ENCODE results near the gene TIGD1.
A peak's percentile ranks its signal among the peaks of the same experiment; 100 is the strongest.

TIGD1 gene

DNA sequence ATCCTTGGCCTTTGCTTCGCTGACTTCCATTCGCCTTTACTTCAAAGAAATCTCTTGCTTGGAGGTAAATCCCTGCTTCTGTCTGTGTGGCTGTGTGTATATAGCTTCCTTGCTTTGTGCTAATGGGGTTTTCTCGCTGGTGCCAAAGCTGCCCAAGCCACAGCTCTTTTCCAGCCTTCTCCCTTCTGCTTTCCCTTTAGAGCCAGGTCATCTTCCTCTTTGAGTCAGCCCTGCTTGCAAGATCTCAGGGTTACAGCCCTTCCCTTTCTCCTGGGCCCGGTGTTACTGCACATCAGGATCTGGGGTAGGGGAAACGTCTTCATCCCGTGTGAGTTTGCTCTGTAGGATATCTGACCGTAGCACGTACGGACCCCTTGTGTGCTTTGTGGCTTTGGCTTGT, 19.2 kb upstream of the TIGD1 start:
- DNase-seq: no peak

DNA sequence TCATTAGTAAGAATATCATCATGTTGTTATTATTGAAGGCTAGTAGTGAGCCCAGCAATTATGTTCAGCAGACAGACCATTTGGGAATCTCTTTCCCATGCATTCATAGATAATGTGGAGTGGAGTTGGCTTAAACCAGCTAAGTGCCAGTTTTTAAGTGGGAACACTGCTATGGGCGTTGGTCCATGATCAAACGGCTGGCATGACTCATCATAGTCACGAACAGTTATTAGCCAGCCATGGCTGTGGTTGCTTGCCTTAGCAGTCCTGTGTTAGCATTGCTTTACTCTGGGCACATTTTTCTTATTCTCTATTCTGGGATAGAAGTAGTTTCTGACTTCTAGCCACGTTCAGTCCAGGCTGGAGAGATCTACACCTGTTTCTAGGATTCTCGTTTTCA, 17.8 kb upstream of the TIGD1 start:
- DNase-seq: no peak

GRCh38 chr2:232567721-232568120, 17.4 kb upstream of the TIGD1 start:
- no peak for DNase-seq

DNA sequence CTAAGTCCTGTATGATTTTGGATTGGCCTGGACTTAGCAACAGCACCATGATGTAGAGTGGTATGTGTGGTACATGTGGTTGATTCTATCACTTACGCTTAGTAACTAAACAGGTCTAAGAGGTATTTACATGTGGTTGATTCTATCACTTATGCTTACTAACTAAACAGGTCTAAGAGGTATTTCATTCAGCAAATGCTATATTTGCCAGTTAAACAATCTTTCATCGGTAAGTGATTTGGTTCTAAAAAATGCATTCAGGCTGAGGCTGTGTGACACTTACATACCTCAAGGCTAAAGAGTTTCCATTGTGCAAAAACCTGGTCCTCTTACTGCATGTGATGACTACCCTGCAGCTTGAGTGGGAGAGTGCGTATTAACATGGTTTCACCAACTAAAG, 13.2 kb upstream of the TIGD1 start:
- no peak for DNase-seq

GRCh38 chr2:232562515-232563151, 12.3 kb upstream of the TIGD1 start:
- DNase-seq: no peak

DNA sequence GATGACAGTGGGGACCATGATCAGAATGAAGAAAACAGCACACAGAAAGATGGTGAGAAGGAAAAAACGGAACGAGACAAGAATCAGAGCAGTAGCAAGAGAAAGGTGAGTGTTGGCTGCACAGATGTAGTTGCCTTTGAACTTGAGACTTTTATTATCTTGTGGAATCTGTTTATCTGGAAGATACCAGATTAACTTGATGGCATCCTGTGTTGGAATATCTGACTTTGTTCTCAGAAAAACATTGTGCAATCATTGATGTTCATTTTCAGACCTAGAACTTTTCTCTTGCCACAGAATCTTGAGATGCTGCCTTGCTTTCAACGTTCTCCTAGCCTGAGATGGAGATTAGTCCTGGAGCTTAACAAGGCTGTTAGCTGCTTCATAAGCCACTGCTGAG, 6.1 kb upstream of the TIGD1 start:
- no peak for DNase-seq

GRCh38 chr2:232551776-232552175, 1.4 kb upstream of the TIGD1 start:
- DNase-seq: no peak

DNA sequence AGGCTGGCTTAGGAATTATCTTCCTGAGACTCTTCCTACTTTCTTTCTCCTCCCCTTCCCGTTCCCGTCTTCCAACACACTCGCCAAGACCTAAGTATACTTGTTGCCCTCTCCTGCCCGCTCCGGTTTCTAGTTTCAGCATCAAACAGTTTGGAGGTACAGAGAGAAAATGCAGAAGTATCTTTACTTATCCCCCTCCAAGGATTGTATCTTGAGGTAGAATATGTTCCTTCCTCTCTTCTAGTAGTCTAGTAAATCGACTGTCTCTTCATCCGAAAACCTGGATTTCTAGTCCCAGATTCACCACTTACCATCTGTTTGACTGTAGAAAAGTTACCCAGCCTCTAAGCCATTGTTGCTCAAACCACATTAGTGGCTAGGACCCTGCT, 887 bp upstream of the TIGD1 start:
- peak; percentile 29 to 37 for DNase-seq

GRCh38 chr2:232549655-232550353, 553 bp downstream of the TIGD1 start:
- no peak for DNase-seq

DNA sequence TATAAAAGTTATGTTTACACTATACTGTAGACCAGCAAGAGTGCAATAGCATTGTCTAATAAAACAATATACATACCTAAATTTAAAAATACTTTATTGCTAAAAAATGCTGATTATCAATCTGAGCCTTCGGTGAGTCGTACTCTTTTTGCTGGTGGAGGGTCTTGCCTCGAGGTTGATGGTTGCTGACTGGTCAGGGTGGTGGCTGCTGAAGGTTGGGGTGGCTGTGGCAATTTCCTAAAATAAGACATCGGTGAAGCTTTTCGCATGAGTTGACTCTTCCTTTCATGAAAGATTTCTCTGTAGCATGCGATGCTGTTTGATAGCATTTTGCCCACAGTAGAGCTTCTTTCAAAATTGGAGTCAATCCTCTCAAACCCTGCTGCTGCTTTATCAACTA, 2.4 kb downstream of the TIGD1 start:
- no peak for DNase-seq

DNA sequence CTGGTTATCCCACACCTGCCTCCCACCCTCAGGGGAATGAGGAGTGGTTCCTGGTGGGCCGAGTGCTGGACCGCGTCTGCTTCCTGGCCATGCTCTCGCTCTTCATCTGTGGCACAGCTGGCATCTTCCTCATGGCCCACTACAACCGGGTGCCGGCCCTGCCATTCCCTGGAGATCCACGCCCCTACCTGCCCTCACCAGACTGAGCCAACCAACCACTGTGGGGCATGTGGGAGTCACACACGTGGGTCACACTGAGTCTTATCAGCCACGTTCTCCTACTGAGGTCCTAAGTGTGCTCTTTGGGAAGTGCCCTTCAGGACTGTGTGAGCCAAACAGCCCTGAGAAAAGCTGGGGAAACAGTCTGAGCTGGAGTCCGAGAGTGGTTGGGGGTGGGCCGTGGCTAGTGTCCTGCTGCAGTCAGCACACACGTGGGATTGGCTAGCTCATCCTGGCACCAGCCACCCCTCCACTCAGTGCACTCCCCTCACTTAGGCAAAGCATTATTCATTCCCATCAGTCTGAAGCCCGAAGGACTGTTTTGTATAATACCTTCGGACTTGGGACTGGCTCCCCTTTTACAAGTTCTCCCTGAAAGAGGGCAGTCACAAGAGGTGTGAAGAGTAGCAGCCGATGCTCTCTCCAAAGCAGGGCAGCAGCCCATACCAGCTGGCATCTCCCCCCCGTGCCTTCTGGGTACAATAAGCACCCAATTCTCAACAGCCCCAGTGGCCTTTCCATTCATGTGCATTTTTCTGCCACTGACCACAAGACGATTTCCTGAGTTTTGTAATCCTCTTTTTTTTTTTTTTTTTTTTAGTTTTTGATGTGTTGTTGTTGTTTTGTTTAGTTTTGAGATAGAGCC, 4.6 kb downstream of the TIGD1 start:
- DNase-seq: peak; percentile 6 to 28

GRCh38 chr2:232544674-232545073, 5.7 kb downstream of the TIGD1 start:
- DNase-seq: no peak

DNA sequence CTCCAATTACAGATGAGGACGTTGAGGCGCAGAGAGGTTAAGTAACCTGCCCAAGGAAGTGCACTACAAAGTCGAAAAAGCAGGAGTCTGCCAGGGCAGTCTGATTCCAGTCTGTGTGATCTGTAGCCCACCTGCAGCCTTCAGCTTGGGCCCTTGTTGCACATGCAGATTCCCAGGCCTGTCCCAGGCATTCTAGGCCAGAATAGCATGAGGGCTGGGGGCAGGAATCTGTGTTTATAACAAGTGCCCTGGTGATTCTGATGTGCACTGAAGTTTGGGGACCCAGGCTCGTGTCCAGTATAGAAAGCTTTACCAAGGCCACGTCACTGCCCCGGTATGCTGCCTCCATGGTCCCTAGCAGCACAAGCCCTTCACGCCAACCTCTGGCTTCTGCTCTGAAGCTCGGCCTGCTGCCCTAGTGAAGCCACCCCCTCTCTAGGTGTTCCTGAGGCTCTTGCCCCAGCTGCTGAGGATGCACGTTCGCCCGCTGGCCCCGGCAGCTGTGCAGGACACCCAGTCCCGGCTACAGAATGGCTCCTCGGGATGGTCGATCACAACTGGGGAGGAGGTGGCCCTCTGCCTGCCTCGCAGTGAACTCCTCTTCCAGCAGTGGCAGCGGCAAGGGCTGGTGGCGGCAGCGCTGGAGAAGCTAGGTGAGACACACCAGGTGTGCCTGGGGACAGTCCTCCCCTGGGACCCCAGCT, 6.3 kb downstream of the TIGD1 start:
- no peak for DNase-seq

GRCh38 chr2:232543491-232543890, 6.9 kb downstream of the TIGD1 start:
- DNase-seq: no peak

DNA sequence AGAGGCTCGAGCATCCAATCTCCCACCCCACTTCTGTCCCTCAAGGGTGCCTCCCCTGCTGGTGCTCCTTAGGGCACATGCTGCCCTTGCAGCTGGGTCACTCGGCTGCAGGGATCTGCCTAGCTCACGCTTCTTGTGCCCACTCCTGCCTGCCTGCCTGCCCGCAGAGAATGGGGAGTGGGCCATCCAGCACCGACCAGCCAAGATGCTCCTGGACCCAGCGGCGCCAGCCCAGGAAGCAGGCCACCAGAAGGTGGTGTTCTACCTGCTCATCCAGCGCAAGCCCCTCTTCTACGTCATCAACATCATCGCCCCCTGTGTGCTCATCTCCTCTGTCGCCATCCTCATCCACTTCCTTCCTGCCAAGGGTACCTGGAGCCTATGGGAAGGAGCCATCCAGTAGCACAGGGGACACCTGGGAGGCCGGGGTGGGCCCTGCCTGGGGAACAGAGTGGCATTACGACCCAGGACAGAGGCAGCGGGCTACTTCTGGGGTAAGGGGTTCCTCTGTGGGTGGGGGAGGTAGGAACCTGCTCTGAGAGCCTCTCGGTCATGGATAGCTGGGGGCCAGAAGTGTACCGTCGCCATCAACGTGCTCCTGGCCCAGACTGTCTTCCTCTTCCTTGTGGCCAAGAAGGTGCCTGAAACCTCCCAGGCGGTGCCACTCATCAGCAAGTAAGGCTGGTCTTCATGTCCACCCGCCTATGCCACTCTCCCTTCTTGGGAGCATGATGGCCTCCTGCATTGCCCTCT, 7.5 kb downstream of the TIGD1 start:
- DNase-seq: no peak

- DNase-seq: no peak
Measured at GRCh38 chr2:232541961-232542714, 8.2 kb downstream of the TIGD1 start.

- no peak for DNase-seq
Measured at GRCh38 chr2:232541195-232541960, 9.0 kb downstream of the TIGD1 start.

DNA sequence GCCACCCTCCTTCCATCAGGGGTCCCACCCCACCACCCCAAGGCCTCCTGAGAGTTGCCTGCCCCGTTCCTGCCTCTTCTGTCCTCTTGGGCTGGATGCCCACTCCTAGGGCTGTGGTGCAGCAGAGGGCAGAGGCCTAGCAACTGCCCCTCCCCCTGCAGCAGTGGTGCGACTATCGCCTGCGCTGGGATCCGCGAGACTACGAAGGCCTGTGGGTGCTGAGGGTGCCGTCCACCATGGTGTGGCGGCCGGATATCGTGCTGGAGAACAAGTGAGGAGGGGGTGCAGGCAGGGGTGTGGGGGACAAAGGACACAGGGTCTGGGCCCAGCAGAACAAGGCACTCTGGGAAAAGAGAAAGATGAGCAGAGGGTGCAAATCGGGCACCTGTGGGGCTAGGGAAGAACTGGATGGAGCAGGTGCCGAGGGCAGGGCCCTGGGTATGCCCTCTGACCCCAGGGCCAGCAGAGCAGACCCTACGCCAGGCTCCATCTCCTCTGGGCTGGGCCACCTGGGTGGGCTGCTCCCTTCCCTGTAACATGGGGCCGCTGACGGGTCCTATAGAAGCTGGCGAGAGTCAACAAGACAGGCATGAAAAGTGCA, 9.8 kb downstream of the TIGD1 start:
- no peak for DNase-seq

- DNase-seq: no peak
Measured at GRCh38 chr2:232539298-232540231, 10.8 kb downstream of the TIGD1 start, which contains the start of gene CHRNG. TSS of gene CHRNG (plus strand) at chr2:232539692. CDS start at chr2:232539748, 56 bp downstream.
